ENCODE measurements around the gene BCL2L12. TPM values are rescaled to one million over a fixed set of nuclear protein-coding genes. Genes with fewer than 3 reads are reported as not detected.

Gene BCL2L12
- total RNA-seq, 1 donor from 2014 or later: 39.1 TPM

DNA sequence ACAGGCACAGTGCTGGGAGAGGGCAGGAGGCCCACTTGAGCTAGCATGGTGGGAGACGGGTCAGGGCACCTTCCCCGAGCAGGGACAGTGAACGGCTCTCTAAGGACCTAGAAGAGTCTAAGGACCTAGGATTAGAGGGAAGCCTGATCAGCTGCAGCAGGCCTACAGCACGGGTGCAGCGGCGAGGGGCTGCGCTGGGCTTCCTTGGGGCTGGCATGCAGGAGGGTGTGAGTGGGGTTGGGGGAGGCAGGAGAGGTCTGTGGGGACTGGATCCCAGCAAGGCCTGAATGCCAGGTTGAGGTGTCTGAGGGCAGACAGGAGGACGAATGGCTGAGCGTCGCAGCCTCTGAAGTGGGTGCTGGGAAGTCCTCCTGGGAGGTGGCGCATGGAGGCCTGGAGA lies 20.1 kb upstream of the BCL2L12 start:
- Mint-ChIP-seq H3K27ac (no peak overlapping the region), H3K4me3 (no peak overlapping the region), H3K9me3 (no peaks in the 10 kb centered on the region), H3K4me1 (peaks cover 37% of the 10 kb centered on the region), H3K36me3 (ENCODE audit: low read depth) (peaks cover 55% of the 10 kb centered on the region), H3K27me3 (no peaks in the 10 kb centered on the region)
- ChIA-PET CTCF (interaction anchor here (1.0 kb wide), 1 partner anchor 35 kb away, joined by 3 read pairs; no protein-coding TSS in a partner anchor), POLR2A (interaction anchor here (0.6 to 1.3 kb wide), 3 partner anchors 22 to 134 kb away, joined by 3 to 5 read pairs (median 4); no protein-coding TSS in a partner anchor)
- no peak for ATAC-seq (ENCODE audit: low read depth)
- intact Hi-C loops (cut with micrococcal nuclease): no loop called here
- no peak for DNase-seq
- TF ChIP-seq, protein P1, sequence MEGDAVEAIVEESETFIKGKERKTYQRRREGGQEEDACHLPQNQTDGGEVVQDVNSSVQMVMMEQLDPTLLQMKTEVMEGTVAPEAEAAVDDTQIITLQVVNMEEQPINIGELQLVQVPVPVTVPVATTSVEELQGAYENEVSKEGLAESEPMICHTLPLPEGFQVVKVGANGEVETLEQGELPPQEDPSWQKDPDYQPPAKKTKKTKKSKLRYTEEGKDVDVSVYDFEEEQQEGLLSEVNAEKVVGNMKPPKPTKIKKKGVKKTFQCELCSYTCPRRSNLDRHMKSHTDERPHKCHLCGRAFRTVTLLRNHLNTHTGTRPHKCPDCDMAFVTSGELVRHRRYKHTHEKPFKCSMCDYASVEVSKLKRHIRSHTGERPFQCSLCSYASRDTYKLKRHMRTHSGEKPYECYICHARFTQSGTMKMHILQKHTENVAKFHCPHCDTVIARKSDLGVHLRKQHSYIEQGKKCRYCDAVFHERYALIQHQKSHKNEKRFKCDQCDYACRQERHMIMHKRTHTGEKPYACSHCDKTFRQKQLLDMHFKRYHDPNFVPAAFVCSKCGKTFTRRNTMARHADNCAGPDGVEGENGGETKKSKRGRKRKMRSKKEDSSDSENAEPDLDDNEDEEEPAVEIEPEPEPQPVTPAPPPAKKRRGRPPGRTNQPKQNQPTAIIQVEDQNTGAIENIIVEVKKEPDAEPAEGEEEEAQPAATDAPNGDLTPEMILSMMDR (IDR thresholded peaks at IDR 0.05): no peak

GRCh38 chr19:49645995-49646394 lies 19.7 kb upstream of the BCL2L12 start:
- H3K27ac Mint-ChIP-seq: no peak overlapping the region
- H3K4me3 Mint-ChIP-seq: no peak overlapping the region
- intact Hi-C loops (cut with micrococcal nuclease): no loop called here
- peaks cover 56% of the 10 kb centered on the region for H3K36me3 Mint-ChIP-seq (ENCODE audit: low read depth)
- H3K4me1 Mint-ChIP-seq: peaks cover 33% of the 10 kb centered on the region
- ChIA-PET CTCF (interaction anchor here (1.0 kb wide), 1 partner anchor 35 kb away, joined by 3 read pairs; no protein-coding TSS in a partner anchor), POLR2A (interaction anchor here (0.6 to 1.3 kb wide), 3 partner anchors 22 to 134 kb away, joined by 3 to 5 read pairs (median 4); no protein-coding TSS in a partner anchor)
- no peaks in the 10 kb centered on the region for H3K27me3 Mint-ChIP-seq
- no peaks in the 10 kb centered on the region for H3K9me3 Mint-ChIP-seq
- no peak for DNase-seq
- TF ChIP-seq, protein P1 (IDR thresholded peaks at IDR 0.05): no peak
- no peak for ATAC-seq (ENCODE audit: low read depth)

DNA sequence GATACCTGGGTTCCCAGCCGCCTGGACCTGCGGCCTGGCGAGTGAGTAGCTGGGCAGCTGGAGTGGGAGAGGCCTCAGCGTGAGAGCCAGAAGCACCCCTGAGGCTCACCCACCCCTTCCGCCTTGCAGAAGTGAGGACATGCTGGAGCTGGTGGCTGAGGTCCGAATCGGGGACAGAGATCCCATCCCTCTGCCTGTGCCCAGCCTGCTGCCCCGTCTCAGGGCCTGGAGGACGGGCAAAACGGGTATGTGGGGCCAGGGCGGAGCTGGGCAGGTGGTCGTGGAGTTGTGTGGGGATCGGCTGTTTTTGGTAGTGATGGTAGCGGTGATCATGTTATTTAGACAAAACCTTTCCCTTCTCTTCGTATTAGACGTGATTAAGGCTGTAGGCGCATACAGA lies 19.1 kb upstream of the BCL2L12 start:
- intact Hi-C loops (cut with micrococcal nuclease): no loop called here
- H3K27ac Mint-ChIP-seq: no peak overlapping the region

DNA sequence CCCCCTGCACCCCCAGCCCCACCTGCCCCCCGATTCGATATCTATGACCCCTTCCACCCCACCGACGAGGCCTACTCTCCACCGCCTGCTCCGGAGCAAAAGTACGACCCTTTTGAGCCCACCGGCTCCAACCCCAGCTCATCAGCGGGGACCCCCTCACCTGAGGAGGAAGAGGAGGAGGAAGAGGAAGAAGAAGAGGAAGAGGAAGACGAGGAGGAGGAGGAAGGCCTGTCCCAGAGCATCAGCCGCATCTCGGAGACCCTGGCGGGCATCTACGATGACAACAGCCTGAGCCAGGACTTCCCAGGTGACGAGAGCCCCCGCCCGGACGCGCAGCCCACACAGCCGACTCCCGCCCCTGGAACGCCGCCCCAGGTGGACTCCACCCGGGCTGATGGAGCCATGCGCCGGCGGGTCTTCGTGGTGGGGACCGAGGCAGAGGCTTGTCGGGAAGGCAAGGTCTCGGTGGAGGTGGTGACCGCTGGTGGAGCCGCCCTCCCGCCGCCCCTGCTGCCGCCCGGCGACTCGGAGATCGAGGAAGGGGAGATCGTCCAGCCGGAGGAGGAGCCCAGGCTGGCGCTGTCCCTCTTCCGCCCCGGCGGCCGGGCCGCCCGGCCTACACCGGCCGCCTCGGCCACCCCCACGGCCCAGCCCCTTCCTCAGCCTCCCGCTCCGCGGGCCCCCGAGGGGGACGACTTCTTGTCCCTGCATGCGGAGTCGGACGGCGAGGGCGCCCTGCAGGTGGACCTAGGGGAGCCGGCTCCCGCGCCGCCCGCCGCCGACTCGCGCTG lies 14.5 kb upstream of the BCL2L12 start:
- intact Hi-C loops (cut with micrococcal nuclease): no loop called here
- no peak overlapping the region for H3K27ac Mint-ChIP-seq
- no peak overlapping the region for H3K4me3 Mint-ChIP-seq
- ChIA-PET POLR2A (no interaction called here), CTCF (no interaction called here)
- DNase-seq (no peak), ATAC-seq (ENCODE audit: low read depth) (no peak)
- H3K4me1 Mint-ChIP-seq: peaks cover 1% of the 10 kb centered on the region
- TF ChIP-seq, protein P1 (IDR thresholded peaks at IDR 0.05): no peak
- H3K27me3 Mint-ChIP-seq: no peaks in the 10 kb centered on the region
- peaks cover 72% of the 10 kb centered on the region for H3K36me3 Mint-ChIP-seq (ENCODE audit: low read depth)
- H3K9me3 Mint-ChIP-seq: no peaks in the 10 kb centered on the region

More for the DNA sequence above, 19.1 kb upstream of the BCL2L12 start:
- Mint-ChIP-seq H3K9me3 (no peaks in the 10 kb centered on the region), H3K27me3 (no peaks in the 10 kb centered on the region), H3K36me3 (ENCODE audit: low read depth) (peaks cover 57% of the 10 kb centered on the region), H3K4me1 (peaks cover 31% of the 10 kb centered on the region), H3K4me3 (no peak overlapping the region)
- TF ChIP-seq, protein P1 (IDR thresholded peaks at IDR 0.05): no peak
- ChIA-PET POLR2A (no interaction called here), CTCF (no interaction called here)
- ATAC-seq (ENCODE audit: low read depth): no peak
- DNase-seq: no peak

DNA sequence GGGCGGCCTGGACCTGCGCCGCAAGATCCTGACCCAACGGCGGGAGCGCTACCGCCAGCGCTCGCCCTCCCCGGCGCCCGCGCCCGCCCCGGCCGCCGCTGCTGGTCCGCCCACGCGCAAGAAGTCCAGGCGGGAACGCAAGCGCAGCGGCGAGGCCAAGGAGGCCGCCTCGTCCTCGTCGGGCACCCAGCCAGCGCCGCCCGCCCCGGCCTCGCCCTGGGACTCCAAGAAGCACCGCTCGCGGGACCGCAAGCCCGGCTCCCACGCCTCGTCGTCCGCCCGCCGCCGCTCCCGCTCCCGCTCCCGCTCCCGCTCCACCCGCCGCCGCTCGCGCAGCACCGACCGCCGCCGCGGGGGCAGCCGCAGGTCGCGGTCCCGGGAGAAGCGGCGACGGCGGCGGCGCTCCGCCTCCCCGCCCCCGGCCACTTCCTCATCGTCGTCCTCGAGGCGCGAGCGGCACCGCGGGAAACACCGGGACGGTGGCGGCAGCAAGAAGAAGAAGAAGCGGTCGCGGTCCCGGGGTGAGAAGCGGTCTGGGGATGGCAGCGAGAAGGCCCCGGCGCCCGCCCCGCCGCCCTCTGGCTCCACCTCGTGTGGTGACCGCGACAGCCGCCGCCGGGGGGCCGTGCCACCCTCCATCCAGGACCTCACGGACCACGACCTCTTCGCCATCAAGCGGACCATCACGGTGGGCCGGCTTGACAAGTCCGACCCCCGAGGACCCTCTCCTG lies 13.7 kb upstream of the BCL2L12 start:
- TF ChIP-seq, protein P1 (IDR thresholded peaks at IDR 0.05): no peak
- no peaks in the 10 kb centered on the region for H3K27me3 Mint-ChIP-seq
- no peak overlapping the region for H3K4me3 Mint-ChIP-seq
- ATAC-seq (ENCODE audit: low read depth) (no peak), DNase-seq (no peak)
- H3K9me3 Mint-ChIP-seq: no peaks in the 10 kb centered on the region
- POLR2A ChIA-PET: no interaction called here
- peaks cover 1% of the 10 kb centered on the region for H3K4me1 Mint-ChIP-seq
- peaks cover 72% of the 10 kb centered on the region for H3K36me3 Mint-ChIP-seq (ENCODE audit: low read depth)
- CTCF ChIA-PET: no interaction called here
- no peak overlapping the region for H3K27ac Mint-ChIP-seq
- intact Hi-C loops (cut with micrococcal nuclease): no loop called here

Data from activated B cell treated with CpG ODN at 0.5 μM for 24 hours (primary cell).